Stimulated activated CD4-positive, alpha-beta T cell treated with anti-CD3 and anti-CD28 coated beads, Interleukin-2, amount 100 ng/mL, for 48 hours (primary cell): ENCODE data around the gene PTPRO.
"Not testable (repeated sequence)": the region's sequence is repeated elsewhere in the genome, so short reads cannot be mapped to it uniquely, and the experiment has no call there.

Experiments used
- DNase-seq, 2 donors: peaks; one replicate each; pipeline ENCODE4 v3.0.0-alpha.2; 2020

The PTPRO gene

GRCh38 chr12:15613981-15614380, 291.7 kb downstream of the PTPRO start:
- no peak for DNase-seq

- DNase-seq: not testable (repeated sequence)
These were observed 294.2 kb downstream of the PTPRO start for GRCh38 chr12:15616495-15616894.

GRCh38 chr12:15620741-15621539, 298.6 kb downstream of the PTPRO start:
- DNase-seq: no peak

GRCh38 chr12:15625075-15625474, 302.8 kb downstream of the PTPRO start:
- no peak for DNase-seq

- no peak for DNase-seq
These were observed 306.0 kb downstream of the PTPRO start for GRCh38 chr12:15627995-15628945.

- DNase-seq: no peak
These were observed 306.8 kb downstream of the PTPRO start for GRCh38 chr12:15629108-15629507.

GRCh38 chr12:15629761-15630160, 307.5 kb downstream of the PTPRO start:
- no peak for DNase-seq

GRCh38 chr12:15631007-15631715, 308.9 kb downstream of the PTPRO start:
- DNase-seq: no peak

GRCh38 chr12:15632708-15633107, 310.4 kb downstream of the PTPRO start:
- no peak for DNase-seq

GRCh38 chr12:15633201-15633600, 310.9 kb downstream of the PTPRO start:
- no peak for DNase-seq

- no peak for DNase-seq
These were observed 311.8 kb downstream of the PTPRO start for GRCh38 chr12:15634010-15634683.

- DNase-seq: no peak
These were observed 314.0 kb downstream of the PTPRO start for GRCh38 chr12:15636060-15636890.

GRCh38 chr12:15638231-15638630, 315.9 kb downstream of the PTPRO start:
- DNase-seq: no peak

- no peak for DNase-seq
These were observed 322.4 kb downstream of the PTPRO start for GRCh38 chr12:15644700-15645099.

- DNase-seq: no peak
These were observed 324.3 kb downstream of the PTPRO start for GRCh38 chr12:15646581-15646980.
